UCSD-AML1 (cell line): ENCODE measurements around the gene SLAMF9.
"Not testable (repeated sequence)": the region's sequence is repeated elsewhere in the genome, so short reads cannot be mapped to it uniquely, and the experiment has no call there.

Experiments used
- DNase-seq: peaks from one replicate; lab custom pipeline; 2025; ENCODE audit not compliant: unreplicated experiment; lab: John Stamatoyannopoulos, UW

The SLAMF9 gene

DNA sequence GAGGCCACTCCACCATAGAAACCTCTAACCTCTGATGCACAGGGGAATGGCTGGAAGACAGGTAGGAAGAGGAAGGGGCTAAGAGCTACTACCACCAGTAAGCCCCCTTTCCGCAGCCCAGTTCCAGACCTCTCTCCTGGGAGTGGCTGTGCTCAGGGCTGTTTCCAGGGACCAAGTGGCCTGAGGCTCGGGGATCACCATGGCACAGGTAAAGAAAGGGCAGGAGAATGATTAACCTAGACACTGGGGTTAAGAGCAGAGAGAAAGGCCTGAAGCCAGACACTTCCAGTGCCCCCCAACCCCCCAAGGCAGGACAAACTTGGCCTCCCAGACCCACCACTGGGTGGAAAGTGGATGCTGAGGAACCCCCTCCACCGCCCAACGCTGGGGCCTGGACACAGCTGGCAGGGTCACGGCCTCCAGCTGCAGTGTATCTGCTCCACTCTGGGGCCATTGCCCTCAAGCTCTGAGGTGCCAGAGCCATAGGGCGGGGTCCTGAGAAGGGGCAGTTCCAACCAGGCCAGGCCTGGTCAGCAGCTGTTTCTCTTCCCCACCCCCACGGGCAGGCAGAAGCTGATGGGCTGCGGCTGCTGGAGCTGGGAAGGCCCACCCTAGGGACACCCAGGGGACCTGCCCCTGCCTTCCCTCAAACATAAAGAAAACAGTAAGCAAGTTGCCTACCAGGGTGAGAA is 31.4 kb downstream of the SLAMF9 start:
- no peak for DNase-seq

DNA sequence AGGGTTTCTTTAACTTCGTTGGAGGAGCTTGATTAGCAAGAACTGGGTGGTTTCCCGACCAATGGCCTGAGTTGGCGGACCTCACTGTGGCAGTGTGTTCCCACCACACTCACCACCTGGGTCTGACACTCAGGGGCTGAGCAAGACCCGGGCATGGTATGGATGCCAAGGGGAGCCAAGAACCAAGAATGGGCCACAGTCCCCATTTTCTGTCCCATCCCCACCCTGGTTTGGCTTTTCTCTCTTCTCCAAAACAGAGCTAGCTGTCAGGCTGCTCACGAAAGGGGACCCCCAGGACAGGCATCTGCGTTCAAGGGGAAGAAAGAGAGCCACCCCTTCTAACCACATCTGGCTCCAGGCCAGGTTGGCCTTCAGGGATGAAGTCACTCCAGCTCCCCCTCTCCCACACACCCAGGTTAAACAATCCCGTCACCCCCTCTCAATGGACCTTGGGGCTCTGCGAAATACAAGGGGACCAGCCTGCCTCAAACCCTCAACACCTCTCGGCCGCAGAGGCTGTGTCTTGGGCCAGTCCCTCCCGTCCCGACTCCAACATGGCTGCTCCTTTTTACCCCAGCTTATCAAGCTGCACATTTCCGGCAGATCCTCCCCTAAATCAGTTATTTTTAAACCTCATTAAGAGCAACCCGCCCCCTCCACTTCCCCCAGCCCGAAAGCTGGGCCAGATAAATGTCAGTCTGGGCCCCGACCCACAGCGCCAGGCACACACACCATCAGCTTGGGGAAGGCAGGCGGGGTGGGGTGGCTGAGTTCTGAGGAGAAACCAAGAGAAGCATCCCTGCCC is 32.1 kb downstream of the SLAMF9 start:
- DNase-seq, result peak; percentile 72

DNA sequence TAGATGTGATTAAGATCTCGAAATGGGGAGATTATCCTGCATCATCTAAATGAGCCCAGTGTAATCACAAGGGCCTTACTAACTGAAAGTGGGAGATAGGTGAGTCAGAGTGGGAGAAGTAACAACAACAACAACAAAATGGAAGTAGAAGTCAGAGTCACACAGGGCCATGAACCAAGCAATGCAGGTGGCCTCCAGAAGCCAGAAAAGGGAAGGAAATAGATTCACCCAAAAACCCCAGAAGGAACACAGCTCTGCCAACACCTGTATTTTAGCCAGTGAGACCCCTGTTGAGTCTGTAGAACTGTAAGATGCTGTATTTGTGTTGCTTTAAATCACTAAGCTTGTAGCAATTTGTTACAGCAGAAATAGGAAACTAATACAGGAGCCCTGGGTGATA is 32.8 kb downstream of the SLAMF9 start:
- DNase-seq, result no peak

DNA sequence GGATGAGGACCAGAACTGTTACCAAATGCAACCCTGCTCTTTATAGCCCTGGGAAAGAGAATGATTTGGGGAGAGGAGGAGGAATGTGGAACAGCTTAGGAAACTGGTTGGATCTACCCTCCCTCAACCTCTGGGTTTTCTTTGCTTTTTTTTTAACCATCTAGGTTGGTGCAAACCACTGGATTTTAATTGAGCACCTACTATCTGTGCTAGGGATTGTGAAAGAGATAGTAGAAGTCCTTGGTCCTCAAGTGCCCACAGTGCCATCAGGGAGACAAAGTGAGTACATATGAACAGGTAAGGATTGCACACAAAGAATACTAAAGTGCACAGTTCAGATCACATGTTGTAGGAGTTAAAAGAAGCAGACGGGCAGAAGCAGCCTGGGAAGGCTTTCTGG is 33.4 kb downstream of the SLAMF9 start:
- no peak for DNase-seq

DNA sequence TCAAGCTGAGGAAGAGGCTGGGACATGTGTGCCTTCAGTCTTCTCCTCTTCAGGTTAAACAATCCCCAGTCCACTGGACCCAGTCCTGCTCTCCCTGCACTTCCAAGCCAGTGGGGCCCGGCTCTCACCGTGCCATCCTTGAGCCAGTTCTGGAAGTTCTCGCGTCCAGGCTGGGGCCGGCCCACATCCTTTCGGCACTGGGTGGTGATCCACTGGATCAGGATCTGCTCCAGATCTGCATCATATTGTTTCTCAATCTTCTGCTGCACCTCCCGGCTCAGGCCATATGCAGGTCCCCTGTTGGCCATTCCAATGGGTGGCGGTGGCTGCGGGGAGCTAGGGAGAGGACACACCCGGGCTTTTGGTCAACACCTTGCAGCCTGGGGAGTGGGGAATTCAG is 33.8 kb downstream of the SLAMF9 start:
- DNase-seq, result no peak

DNA sequence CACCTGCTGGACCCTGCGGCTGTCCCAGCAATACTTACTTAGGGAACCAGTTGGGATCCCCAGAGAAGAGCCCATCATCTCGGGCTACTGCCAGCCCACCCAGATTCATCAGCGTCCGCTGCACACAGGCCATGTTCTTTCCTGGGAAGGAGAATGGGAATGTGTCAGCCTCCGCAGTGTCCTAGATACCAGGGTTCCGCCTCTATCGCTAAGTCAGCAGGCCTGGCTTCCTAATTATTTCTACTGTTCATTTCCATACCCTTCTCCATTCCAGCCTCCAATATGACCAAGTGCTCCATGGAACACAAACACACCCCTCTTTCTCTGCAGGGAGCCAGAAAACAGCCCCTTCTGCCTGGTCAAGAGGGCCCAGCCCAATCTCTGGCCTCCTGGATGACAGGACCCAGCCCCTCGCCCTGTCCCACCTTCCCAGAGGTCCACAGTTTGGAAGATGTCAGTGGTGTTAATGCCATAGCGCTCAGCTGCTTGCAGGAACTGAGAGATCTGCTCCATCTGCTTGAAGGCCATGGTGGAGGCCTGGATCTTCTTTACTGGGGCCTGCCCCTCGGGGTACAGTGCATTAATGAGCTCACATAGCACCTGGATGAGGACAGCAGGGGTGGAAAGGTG is 34.7 kb downstream of the SLAMF9 start:
- no peak for DNase-seq

DNA sequence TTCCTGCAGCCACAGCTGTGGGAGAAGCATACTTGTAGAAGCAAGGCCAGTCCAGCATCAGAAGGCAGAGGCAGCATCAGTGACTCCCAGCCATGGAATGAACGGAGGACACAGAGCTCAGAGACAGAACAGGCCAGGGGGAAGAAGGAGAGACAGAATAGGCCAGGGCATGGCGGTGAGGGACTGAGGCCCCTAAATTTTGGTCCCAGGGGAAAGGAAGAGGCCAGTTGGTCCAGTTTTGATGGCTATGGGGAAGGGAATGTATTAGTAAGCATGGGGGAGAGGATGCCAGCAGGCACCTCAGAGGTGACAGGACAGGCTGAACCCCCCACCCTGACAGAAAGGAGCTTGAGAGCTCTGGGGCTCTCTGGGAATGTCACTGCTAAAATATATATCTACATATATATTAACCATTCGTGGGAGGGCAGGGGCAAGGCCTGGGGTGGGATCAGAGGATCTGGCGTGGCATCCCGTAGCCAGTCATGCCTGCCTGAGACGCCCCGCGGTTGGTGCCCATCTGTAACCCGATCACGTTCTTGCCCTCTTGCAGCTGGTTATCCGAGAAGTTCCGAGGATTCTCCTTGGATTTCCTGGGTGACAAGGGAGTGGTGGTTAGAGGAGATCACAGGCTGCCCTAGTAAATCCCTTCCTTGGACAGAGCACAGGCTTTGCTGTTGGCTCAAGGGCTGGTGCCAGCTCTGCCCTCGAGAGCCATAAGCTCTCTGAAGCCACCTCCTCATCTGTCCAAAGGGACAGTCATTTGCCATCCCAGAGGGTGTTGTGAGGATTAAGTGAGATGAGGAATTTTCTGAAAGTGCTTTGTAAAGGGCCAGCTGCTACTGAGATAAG is 35.5 kb downstream of the SLAMF9 start:
- DNase-seq, result no peak

DNA sequence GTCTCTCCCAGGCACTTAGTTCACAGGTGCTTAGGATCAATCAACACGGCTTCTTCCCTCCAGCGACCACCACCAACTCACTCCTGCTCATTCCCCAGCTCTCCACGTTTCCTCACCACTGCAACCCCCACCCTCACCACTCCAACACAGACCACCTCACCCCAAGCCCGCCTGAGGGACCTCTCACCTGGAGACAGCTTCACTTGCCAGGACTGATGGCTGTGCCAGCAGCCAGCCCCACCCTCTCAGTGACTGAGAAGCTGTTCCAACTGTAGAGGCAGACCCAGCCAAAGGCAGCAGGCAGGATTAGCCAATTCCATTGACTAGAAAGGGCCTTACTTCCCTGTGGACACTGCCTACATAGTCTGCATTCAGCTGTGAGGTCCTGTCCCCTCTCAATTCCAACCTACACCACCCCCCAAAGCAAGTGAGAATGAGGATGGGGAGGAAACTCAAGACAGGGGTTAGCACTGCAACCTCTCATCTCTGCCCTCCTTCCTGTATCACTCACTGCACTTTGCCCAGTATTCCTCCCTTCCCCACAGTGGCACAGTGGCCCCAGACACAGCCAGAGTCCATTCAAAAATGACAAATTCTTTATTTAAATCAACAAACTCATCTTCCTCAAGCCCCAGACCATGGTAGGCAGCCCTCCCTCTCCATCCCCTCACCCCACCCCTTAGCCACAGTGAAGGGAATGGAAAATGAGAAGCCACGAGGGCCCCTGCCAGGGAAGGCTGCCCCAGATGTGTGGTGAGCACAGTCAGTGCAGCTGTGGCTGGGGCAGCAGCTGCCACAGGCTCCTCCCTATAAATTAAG is 36.3 kb downstream of the SLAMF9 start:
- peak; percentile 69 for DNase-seq

DNA sequence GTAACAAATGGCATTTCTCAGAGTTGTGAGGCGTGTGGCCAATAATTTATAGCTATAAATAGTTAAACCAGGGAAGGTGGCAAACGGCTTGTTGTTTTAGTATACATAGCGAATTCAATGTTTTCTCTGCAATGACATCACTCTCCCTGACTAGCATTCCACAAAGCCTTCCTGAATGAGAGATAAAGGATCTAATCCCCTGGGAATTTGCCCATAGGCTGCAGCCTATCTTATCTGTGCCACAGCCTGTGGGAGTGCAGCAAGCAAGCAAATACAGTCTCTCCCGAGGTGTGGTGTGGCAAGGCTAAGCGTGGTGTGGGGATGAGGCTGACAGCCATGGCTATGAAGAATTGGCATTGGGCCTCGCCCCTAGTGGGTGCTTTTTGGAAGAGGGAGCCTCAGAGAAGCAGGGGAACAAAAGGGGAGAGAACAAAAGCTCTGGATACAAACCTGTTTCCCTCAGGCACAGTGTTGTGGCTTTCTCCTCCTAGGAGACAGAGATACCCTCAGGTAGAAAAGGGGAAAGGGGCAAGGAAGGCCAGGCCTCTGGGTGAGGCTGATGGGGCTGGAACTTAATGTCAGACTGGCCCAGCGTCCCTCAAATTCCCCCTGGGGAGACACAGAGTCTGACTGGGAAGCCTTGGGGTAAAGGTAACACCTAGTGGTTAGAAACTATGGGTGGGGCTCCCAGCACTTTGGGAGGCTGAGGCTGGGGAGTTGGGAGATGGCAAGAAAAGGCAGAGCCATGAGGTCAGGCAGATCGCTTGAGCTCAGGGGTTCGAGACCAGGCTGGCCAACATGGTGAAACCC is 37.6 kb downstream of the SLAMF9 start:
- no peak for DNase-seq

DNA sequence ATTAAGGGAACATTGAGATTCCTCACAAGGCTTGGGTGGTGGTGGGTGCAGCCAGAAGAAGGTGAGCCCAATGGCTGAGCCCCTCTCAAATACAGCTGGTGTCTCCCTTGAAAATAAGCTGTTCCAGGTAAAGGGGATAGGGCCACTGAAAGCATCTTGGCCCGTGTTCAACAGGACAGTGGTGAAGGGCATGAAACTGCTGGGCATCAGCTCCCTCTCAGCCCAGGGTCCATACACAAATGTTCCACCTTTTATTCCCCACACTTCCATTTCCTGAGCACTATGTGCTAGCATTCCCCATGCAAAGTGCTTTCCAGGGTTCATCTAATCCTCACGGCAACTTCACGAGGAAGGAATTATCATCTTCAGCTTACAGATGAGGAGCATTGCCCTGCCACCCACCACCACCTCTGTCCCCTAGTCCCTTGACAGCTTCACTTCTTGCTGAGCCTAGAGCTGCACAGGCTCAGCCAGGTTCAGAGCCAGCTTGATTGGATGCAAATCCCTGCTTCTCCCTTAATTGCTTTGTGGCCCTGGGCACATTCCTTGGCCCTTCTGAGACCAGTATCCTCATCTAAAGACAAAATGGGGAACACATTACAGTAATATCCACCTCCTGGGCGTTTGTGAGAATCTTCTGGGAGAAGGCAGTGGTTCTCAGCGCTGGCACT is 38.3 kb downstream of the SLAMF9 start:
- DNase-seq, result no peak

DNA sequence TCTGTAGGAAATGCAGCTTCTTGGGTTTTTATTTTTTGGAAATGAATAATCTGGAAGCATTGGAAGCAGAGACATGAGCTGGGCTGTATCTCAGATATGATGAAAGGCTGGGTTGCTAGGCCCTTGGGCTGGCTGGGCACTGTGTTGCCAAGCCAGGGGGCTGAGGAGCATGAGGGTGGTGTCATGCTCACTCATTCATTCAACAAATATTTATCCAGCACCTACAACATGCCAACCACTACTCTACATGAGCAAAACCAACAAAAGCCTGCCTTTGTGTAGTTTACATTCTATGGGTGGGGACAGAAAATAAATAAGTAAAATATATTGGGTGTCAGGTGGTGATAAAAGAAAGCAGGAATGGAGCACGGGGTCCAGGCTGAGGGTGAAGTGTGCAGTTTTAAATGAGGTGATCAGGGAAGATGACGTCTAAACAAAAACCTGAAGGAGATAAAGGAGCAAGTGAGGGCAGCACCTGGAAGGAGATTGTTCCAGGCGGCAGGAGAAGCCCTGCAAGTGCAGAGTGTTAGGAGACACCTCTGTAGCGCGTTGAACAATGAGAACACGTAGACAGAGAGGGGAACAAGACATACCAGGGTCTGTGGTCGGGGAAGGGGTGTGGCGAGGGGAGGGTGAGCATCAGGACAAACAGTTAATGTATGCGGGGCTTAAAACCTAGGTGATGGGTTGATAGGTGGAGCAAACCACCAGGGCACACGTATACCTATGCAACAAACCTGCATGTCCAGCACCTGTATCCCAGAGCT is 39.6 kb downstream of the SLAMF9 start:
- no peak for DNase-seq

DNA sequence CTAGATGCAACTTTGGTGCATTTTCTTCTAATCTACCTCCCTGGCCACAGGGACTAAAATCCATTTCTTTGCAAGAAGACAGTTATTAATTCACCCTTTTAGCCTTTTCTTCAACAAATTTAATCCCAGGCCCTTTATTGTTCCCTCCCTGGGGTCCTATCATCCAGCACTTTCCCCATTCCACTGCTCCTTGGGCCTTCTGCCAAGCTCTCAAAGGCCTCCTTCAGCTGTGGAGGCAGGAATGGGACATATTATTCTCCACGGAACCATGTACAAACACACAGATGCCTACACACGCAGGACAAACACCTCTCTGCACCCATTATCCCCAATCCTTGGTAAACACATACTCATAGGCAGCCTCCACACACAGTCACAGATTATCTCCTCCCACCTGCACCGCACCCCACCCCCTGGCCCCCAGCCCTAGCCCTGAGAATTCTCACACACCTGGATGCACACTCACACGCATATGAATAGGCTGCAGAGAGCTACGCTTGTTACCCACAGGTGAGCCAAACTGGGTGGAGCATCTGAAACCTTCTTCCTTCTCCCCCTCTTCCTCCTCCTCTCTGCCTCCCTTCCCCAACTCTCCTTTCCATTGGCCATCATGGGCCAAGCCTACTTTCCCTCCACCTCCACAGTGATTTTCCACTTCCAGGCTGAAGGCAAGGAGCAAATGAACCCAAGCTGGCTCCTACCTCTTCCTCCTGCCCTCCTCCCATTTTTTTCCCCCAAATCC is 40.4 kb downstream of the SLAMF9 start:
- DNase-seq, result no peak

DNA sequence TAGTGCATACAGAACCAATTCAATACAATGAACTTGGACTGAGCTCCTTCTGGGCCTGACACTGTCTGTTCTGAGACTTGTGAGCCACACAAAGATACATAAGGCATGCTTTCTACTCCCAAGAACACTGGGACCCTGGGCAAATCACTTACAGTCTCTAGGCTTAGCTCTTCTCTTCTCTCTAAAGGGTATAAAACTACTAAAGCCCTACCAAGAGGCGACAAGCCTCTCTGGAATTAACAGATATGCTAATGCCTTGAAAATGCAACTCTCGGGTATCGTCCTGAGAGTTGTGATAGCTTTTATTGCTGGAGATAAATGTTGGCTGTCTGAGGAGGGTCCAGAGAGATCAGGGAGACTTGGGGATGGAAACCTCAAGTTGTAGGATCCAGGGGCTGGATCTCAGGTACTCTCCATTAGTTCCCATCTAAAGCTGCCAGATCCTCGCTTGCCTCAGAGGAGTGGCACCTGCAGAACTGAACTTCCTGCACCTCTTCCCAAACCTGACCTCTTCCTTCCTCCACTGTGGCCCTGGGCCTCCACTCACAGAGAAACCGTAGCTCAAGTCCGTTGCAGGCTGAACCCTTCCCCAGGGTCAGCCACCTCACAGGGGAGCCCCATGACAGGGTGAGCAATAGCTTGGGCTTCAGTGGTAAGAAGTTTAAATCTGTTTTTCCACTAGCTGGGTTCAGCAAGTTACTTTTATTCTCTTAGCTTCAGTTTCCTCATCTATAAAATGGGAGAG is 42.5 kb downstream of the SLAMF9 start:
- DNase-seq, result peak; percentile 59

DNA sequence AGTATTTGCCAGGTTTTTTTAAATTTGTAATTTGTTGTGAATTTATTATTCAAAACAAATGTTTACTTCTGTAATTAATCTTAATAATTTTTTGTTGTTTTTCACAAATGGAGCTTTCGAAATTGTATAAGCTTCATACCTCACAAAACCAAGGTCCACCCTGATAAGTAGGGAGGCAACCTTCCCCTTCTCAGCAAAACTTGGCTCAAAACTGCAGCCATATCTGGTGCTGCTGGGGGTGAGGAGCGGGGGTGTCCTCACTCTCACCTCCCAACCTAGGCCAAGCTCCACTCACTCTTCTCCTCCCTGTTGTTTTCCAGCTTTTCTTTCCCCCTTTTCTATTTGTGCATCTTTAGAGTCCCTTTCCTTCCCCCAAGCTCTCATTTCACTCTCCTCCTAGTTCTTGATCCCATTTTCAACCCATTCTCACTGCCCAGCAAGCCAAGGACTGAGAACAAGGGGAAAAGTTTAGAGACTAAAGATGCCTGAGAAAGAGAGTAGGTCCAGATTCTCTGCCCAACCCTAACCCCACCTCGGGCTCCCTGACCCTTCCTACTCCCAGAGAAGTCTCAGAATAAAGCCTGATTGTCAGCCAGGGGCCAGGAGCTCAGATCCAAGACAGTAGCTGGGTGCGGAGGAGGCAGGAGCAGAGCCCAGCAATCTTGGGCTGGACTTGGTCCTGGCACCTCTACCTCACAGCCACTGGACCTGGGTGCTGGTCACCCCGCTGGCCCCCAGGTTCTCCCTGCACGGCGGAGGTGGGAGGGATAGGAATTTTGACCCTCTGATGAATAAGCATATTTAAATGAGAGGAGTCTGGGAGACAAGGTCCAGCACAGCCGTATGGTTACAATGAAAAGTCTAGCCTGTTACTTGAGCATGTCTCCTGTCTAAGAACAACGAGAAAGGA is 45.8 kb downstream of the SLAMF9 start:
- DNase-seq, result no peak

DNA sequence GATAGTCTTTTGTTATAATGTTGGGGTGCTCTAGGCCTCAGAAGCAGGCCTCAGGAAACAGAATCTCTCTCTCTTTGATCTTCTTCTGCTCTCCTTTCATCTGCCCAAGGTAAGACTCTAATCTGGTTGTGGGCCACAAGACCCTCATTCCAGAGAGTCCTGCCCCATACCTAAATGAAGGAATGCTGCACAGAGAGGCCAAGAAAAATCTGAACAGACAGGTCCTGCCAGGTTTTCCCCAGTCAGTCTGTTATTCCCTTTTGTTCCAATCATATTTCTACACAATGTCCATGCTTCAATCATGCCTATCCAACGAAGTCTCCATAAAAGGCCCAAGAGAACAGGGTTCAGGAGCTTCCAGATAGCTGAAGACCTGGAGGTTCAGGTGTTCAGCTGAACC is 47.1 kb downstream of the SLAMF9 start:
- no peak for DNase-seq

DNA sequence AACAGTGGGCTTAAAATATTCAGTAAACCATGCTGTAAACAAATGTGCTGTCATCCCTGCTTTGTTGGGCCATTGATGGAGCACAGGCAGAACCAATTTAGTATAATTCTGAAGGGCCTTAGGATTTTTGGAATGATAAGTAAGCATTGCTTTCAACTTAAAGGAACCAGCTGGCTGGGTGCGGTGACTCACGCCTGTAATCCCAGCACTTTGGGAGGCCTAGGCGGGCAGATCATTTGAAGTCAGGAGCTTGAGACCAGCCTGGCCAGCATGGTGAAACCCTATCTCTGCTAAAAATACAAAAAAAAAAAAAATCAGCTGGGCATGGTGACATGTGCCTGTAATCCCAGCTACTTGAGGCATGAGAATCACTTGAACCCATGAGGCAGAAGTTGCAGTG is 50.0 kb downstream of the SLAMF9 start:
- DNase-seq, result not testable (repeated sequence)
